ENCODE measurements around the gene GABBR1. TPM values are rescaled to one million over a fixed set of nuclear protein-coding genes. Genes with fewer than 3 reads are reported as not detected.
"Not testable (repeated sequence)": the region's sequence is repeated elsewhere in the genome, so short reads cannot be mapped to it uniquely, and the experiment has no call there.

Gene GABBR1
- total RNA-seq, 1 experiment from 2014 or later, result 146 TPM

DNA sequence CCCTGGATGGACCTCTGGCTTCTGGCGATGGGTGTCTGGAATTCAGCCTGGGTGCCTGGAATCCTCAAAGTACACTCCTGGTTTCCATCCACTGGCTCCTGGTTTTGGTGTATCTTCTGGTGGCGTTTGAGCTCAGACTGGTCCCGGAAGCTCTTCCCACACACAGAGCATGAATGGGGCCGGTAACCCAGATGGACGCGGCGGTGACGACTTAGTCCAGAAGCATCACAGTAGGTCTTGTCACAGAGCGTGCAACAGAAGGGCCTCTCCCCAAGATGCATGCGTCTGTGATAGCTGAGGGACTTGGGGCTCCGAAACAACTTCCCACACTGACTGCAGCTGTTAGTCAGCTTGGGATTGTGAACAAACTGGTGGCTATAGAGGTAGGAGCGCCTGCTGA, 40.2 kb upstream of the GABBR1 start:
- H3K23me2 ChIP-seq (ENCODE audit: insufficient read length, low read depth, low read length, poor library complexity, severe bottlenecking), result no peaks in the 10 kb centered on the region
- H4K91ac ChIP-seq (ENCODE audit: insufficient read length, low read depth, low read length), result no peak overlapping the region
- H3K9me3 ChIP-seq (ENCODE audit: control insufficient read depth, low read depth, low read length), result no peaks in the 10 kb centered on the region
- no peaks in the 10 kb centered on the region for H3K79me1 ChIP-seq (ENCODE audit: insufficient read depth, low read depth, low read length, poor library complexity, severe bottlenecking)
- peaks cover 4% of the 10 kb centered on the region; the same call in 1 of the 2 replicates for H3K4me1 ChIP-seq (ENCODE audit: insufficient read depth, low read length)
- no peak overlapping the region for H3K23ac ChIP-seq (ENCODE audit: insufficient read length, low read depth, low read length)
- DNase-seq, result no peak
- peaks cover 2% of the 10 kb centered on the region; the same call in 1 of the 2 replicates for H3K27me3 Mint-ChIP-seq (ENCODE audit: low read depth)
- no peak overlapping the region for H3K14ac ChIP-seq (ENCODE audit: insufficient read depth, low read length)
- H2BK120ac ChIP-seq (ENCODE audit: low read depth, low read length, poor library complexity, severe bottlenecking), result no peak overlapping the region
- no peak overlapping the region for H3T11ph ChIP-seq (ENCODE audit: low read length)
- no CpG with 5 or more reads among the region's 12 CpGs for WGBS (ENCODE audit: extremely low coverage, insufficient read length, low lambda C conversion rate)
- no peak overlapping the region for H3K27ac ChIP-seq (ENCODE audit: insufficient read length, low read depth, low read length)
- no peak overlapping the region for H3K4me2 ChIP-seq (ENCODE audit: insufficient read depth, insufficient read length, low read length)
- TF ChIP-seq, protein P1, sequence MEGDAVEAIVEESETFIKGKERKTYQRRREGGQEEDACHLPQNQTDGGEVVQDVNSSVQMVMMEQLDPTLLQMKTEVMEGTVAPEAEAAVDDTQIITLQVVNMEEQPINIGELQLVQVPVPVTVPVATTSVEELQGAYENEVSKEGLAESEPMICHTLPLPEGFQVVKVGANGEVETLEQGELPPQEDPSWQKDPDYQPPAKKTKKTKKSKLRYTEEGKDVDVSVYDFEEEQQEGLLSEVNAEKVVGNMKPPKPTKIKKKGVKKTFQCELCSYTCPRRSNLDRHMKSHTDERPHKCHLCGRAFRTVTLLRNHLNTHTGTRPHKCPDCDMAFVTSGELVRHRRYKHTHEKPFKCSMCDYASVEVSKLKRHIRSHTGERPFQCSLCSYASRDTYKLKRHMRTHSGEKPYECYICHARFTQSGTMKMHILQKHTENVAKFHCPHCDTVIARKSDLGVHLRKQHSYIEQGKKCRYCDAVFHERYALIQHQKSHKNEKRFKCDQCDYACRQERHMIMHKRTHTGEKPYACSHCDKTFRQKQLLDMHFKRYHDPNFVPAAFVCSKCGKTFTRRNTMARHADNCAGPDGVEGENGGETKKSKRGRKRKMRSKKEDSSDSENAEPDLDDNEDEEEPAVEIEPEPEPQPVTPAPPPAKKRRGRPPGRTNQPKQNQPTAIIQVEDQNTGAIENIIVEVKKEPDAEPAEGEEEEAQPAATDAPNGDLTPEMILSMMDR (conservative IDR thresholded peaks at IDR 0.05), result no peak
- H4K8ac ChIP-seq (replicated peaks; ENCODE audit: insufficient read length, low read depth, low read length), result no peak overlapping the region
- no peaks in the 10 kb centered on the region for H3K27me3 ChIP-seq (ENCODE audit: insufficient read depth, low read length)
- H2AK5ac ChIP-seq (ENCODE audit: insufficient read length, low read length), result no peak overlapping the region
- H3K56ac ChIP-seq (ENCODE audit: insufficient read length, low read depth, low read length), result no peak overlapping the region
- no peak overlapping the region for H3K4ac ChIP-seq (ENCODE audit: low read depth, low read length)
- H3K27ac Mint-ChIP-seq, result no peak overlapping the region
- H3K9ac ChIP-seq (ENCODE audit: extremely low read depth, insufficient read length, low read length), result no peak overlapping the region
- no peaks in the 10 kb centered on the region for H4K20me1 ChIP-seq (ENCODE audit: control insufficient read depth, insufficient read depth, insufficient read length)
- no peaks in the 10 kb centered on the region for H3K79me2 ChIP-seq (ENCODE audit: insufficient read depth, low read length)
- H2BK20ac ChIP-seq (ENCODE audit: low read depth, low read length, poor library complexity, severe bottlenecking), result no peak overlapping the region
- peaks cover 30 to 32% of the 10 kb centered on the region in 2 experiments for H3K4me1 Mint-ChIP-seq
- H3K9me3 Mint-ChIP-seq, result peaks cover 0 to 2% of the 10 kb centered on the region in 2 experiments; a peak in 2 of 5 replicates
- no peak overlapping the region for H3K18ac ChIP-seq (ENCODE audit: insufficient read length, low read depth, low read length)
- H4K5ac ChIP-seq (ENCODE audit: insufficient read length, low read depth, low read length), result no peak overlapping the region
- no peak overlapping the region for H2BK12ac ChIP-seq (ENCODE audit: insufficient read length, low read depth, low read length)
- H3K36me3 Mint-ChIP-seq (ENCODE audit: insufficient read depth in 1 of 3, low read depth in 3 of 3), result peaks cover 1 to 9% (median 5%) of the 10 kb centered on the region in 3 experiments; a peak in 5 of 7 replicates
- H2BK15ac ChIP-seq (ENCODE audit: low read depth, low read length), result no peak overlapping the region
- no peak overlapping the region for H2AFZ ChIP-seq (ENCODE audit: low read length)
- H2BK5ac ChIP-seq (ENCODE audit: insufficient read length, low read length), result no peak overlapping the region
- H3K4me3 Mint-ChIP-seq, result no peak overlapping the region

DNA sequence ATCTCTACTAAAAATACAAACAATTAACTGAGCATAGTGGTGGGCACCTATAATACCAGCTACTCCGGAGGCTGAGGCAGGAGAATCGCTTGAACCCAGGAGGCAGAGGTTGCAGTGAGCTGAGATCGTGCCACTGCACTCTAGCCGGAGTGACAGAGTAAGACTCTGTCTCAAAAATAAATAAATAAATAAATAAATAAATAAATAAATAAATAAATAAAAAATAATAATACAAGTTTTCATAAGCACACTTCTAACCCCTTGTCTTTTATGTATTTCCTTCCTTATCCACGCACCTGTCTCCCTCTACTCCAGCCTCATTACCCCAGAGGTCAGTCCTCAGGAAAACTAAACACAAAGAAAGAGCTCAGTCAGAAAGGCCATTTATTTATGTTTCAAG, 39.1 kb upstream of the GABBR1 start:
- H3K4me1 Mint-ChIP-seq, result peaks cover 32 to 34% of the 10 kb centered on the region in 2 experiments
- no CpG with 5 or more reads among the region's 5 CpGs for WGBS (ENCODE audit: extremely low coverage, insufficient read length, low lambda C conversion rate)
- H3K27me3 ChIP-seq (ENCODE audit: insufficient read depth, low read length); H2BK20ac ChIP-seq (ENCODE audit: low read depth, low read length, poor library complexity, severe bottlenecking); H3K36me3 Mint-ChIP-seq (ENCODE audit: insufficient read depth in 1 of 3, low read depth in 3 of 3); H4K5ac ChIP-seq (ENCODE audit: insufficient read length, low read depth, low read length); H4K20me1 ChIP-seq (ENCODE audit: control insufficient read depth, insufficient read depth, insufficient read length); H3K9ac ChIP-seq (ENCODE audit: extremely low read depth, insufficient read length, low read length); H3K23ac ChIP-seq (ENCODE audit: insufficient read length, low read depth, low read length); H3T11ph ChIP-seq (ENCODE audit: low read length); H3K4ac ChIP-seq (ENCODE audit: low read depth, low read length); H3K9me3 ChIP-seq (ENCODE audit: control insufficient read depth, low read depth, low read length); H3K4me1 ChIP-seq (ENCODE audit: insufficient read depth, low read length); H3K27me3 Mint-ChIP-seq (ENCODE audit: low read depth); H3K4me2 ChIP-seq (ENCODE audit: insufficient read depth, insufficient read length, low read length); H3K79me2 ChIP-seq (ENCODE audit: insufficient read depth, low read length); H2BK12ac ChIP-seq (ENCODE audit: insufficient read length, low read depth, low read length); H3K56ac ChIP-seq (ENCODE audit: insufficient read length, low read depth, low read length); H2AK5ac ChIP-seq (ENCODE audit: insufficient read length, low read length); H4K91ac ChIP-seq (ENCODE audit: insufficient read length, low read depth, low read length); H3K18ac ChIP-seq (ENCODE audit: insufficient read length, low read depth, low read length); H2BK120ac ChIP-seq (ENCODE audit: low read depth, low read length, poor library complexity, severe bottlenecking); H2BK15ac ChIP-seq (ENCODE audit: low read depth, low read length); H2AFZ ChIP-seq (ENCODE audit: low read length); H3K27ac Mint-ChIP-seq; H3K23me2 ChIP-seq (ENCODE audit: insufficient read length, low read depth, low read length, poor library complexity, severe bottlenecking); H3K27ac ChIP-seq (ENCODE audit: insufficient read length, low read depth, low read length); H4K8ac ChIP-seq (replicated peaks; ENCODE audit: insufficient read length, low read depth, low read length); H3K79me1 ChIP-seq (ENCODE audit: insufficient read depth, low read depth, low read length, poor library complexity, severe bottlenecking); DNase-seq; H2BK5ac ChIP-seq (ENCODE audit: insufficient read length, low read length); H3K9me3 Mint-ChIP-seq; H3K4me3 Mint-ChIP-seq; H3K14ac ChIP-seq (ENCODE audit: insufficient read depth, low read length): not testable (repeated sequence)
